CD4-positive, alpha-beta T cell (primary cell): Measurements from ENCODE around the gene PIK3R1. TPM values are rescaled to one million over a fixed set of nuclear protein-coding genes. Genes with fewer than 3 reads are reported as not detected.

Source experiments
- ATAC-seq: fragments of 200-7000 bp; cut with Tn5 transposase; one replicate; pipeline ENCODE4 v1.10.0; 2022; ENCODE audit warnings: mild to moderate bottlenecking; ENCODE audit not compliant: poor library complexity
- CTCF ChIA-PET: fragments of 350-600 bp; sonication (Branson Sonifier 250); formaldehyde crosslinking; loops from one replicate; lab custom pipeline; 2021; ENCODE audit warnings: antibody characterized with exemption, inconsistent platforms; lab: Charles Lee
- POLR2A ChIA-PET: fragments of 350-600 bp; sonication (Branson Sonifier 250); formaldehyde crosslinking; loops from one replicate; lab custom pipeline; 2021; ENCODE audit warnings: antibody characterized with exemption, inconsistent platforms; lab: Charles Lee
- DNase-seq, 14 experiments: peaks; one replicate each; pipeline ENCODE4 v3.0.0-alpha.2; 2013 to 2020; ENCODE audit warnings: mixed read lengths in 2 of 14
- H3K27ac ChIP-seq, 2 donors: one replicate each; pipeline versions ENCODE4 v1.5.1 to v1.7.0; 2013; ENCODE audit warnings: low read length in 2 of 2, low read depth in 1 of 2, mild to moderate bottlenecking in 1 of 2
- H3K27me3 ChIP-seq, 2 experiments: 1 replicate in 1 of 2; 2 replicates in 1 of 2; pipeline versions ENCODE4 v1.6.1 to v1.7.0; 2013; ENCODE audit warnings: low read length in 2 of 2, control low read depth in 1 of 2, mild to moderate bottlenecking in 1 of 2, moderate library complexity in 1 of 2; ENCODE audit not compliant: insufficient read depth in 2 of 2, control insufficient read depth in 1 of 2
- H3K36me3 ChIP-seq: one replicate; pipeline ENCODE4 v1.6.1; 2013; ENCODE audit warnings: low read length, control low read depth; ENCODE audit not compliant: insufficient read depth
- H3K4me1 ChIP-seq: one replicate; pipeline ENCODE4 v1.6.1; 2013; ENCODE audit warnings: low read length, control low read depth; ENCODE audit not compliant: insufficient read depth
- H3K4me3 ChIP-seq: one replicate; pipeline ENCODE4 v1.5.1; 2013; ENCODE audit warnings: mild to moderate bottlenecking, low read length, moderate library complexity
- H3K9me3 ChIP-seq, 2 experiments: 1 replicate in 1 of 2; 2 replicates in 1 of 2; pipeline versions ENCODE4 v1.6.1 to v1.7.0; 2013; ENCODE audit warnings: low read length in 2 of 2, mild to moderate bottlenecking in 2 of 2, control low read depth in 1 of 2, moderate library complexity in 1 of 2; ENCODE audit not compliant: control insufficient read depth in 1 of 2, insufficient read depth in 1 of 2
- H3K27ac Mint-ChIP-seq: one replicate; pipeline ENCODE4 v1.8.0; 2020; ENCODE audit warnings: mixed read lengths
- H3K27me3 Mint-ChIP-seq: one replicate; pipeline ENCODE4 v1.8.0; 2021; ENCODE audit warnings: mixed read lengths
- H3K36me3 Mint-ChIP-seq: one replicate; pipeline ENCODE4 v1.8.0; 2021; ENCODE audit warnings: low read depth, mixed read lengths
- H3K4me1 Mint-ChIP-seq: one replicate; pipeline ENCODE4 v1.8.0; 2021; ENCODE audit warnings: low read depth, mixed read lengths
- H3K4me3 Mint-ChIP-seq: one replicate; pipeline ENCODE4 v1.8.0; 2020; ENCODE audit warnings: mild to moderate bottlenecking, mixed read lengths
- H3K9me3 Mint-ChIP-seq: one replicate; pipeline ENCODE4 v1.8.0; 2020; ENCODE audit warnings: mixed read lengths
- intact Hi-C, 2 experiments: fragments of 100-400 bp; cut with DNase I in 1 of 2; cut with micrococcal nuclease in 1 of 2; formaldehyde crosslinking; loops; one replicate each; pipeline versions ENCODE4 v1.15.1 to v1.9.0; 2023 to 2025; cut with DNase I, micrococcal nuclease
- total RNA-seq, 174 experiments: library from RNA in 2 of 174; stranded (reverse) in 2 of 174; gene quantifications; one replicate each; pipeline ENCODE4 v1.2.3 and lab custom pipeline; 2021 to 2026
- TF ChIP-seq, protein P1 (sequence below): fragments of 200-600 bp; IDR thresholded peaks from one replicate; pipeline ENCODE4 v1.8.0; 2022; ENCODE audit warnings: antibody characterized with exemption, mild to moderate bottlenecking

The PIK3R1 gene
- total RNA-seq, 2 experiments from 2014 or later: 455 to 459 TPM

DNA sequence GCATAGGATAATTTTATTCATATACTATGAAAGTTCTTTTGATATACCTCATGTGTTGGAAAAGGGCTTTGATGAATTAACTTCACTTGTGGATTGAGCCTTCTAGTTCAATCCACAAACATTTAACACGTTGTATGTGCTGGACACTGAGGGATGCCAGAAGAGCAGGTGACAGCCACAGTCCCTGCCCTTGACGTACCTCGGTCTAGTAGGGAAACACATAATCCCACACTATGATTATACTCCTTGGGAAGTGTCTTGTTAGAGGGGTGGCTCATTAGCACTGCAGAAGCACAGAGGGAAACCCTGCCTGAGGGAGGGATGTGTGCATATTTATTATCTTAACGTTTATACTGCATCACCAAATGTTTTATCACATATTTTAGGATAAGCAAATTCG is 61.2 kb downstream of the PIK3R1 start:
- Mint-ChIP-seq H3K36me3 (peaks cover 83% of the 10 kb centered on the region), H3K9me3 (no peaks in the 10 kb centered on the region), H3K4me3 (peak overlapping the region; percentile 6), H3K27me3 (no peaks in the 10 kb centered on the region), H3K4me1 (peaks cover 95% of the 10 kb centered on the region), H3K27ac (peak overlapping the region; percentile 91)
- H3K4me3 ChIP-seq: no peak overlapping the region
- H3K27ac ChIP-seq: no peak overlapping the region
- no peaks in the 10 kb centered on the region for H3K27me3 ChIP-seq
- H3K4me1 ChIP-seq: peaks cover 53% of the 10 kb centered on the region
- intact Hi-C loops: loop anchor here (10.0 kb wide), 2 partner anchors 62 to 1462 kb away; partner anchors contain the start of gene PIK3R1 (in 1 of the 2)
- peaks cover 53% of the 10 kb centered on the region for H3K36me3 ChIP-seq
- CTCF ChIA-PET: no interaction called here
- POLR2A ChIA-PET: interaction anchor here (0.8 to 2.0 kb wide), 4 partner anchors 11 to 61 kb away, joined by 3 to 5 read pairs (median 4); partner anchors contain the start of gene PIK3R1
- no peak for ATAC-seq
- DNase-seq: no peak
- H3K9me3 ChIP-seq: no peaks in the 10 kb centered on the region
- TF ChIP-seq, protein P1, sequence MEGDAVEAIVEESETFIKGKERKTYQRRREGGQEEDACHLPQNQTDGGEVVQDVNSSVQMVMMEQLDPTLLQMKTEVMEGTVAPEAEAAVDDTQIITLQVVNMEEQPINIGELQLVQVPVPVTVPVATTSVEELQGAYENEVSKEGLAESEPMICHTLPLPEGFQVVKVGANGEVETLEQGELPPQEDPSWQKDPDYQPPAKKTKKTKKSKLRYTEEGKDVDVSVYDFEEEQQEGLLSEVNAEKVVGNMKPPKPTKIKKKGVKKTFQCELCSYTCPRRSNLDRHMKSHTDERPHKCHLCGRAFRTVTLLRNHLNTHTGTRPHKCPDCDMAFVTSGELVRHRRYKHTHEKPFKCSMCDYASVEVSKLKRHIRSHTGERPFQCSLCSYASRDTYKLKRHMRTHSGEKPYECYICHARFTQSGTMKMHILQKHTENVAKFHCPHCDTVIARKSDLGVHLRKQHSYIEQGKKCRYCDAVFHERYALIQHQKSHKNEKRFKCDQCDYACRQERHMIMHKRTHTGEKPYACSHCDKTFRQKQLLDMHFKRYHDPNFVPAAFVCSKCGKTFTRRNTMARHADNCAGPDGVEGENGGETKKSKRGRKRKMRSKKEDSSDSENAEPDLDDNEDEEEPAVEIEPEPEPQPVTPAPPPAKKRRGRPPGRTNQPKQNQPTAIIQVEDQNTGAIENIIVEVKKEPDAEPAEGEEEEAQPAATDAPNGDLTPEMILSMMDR: no peak

DNA sequence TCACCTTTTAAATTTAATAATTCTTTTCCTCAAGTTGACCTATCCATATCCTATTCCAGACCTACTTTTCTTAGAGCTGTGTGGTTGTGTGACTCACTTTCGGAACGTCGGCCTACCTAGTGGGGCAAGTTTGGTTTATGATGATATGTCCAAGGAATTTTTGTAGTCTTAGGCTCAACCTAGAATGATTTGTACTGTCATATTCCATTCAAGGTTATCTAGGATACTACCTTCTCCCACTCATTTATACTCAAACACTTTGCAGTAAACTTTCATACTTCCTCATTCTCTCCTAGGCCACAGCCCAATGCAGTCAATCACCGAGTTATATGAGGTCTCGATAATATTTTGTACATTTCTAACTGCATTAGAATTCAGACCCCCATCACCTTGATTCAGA is 61.9 kb downstream of the PIK3R1 start:
- Mint-ChIP-seq H3K4me1 (peaks cover 97% of the 10 kb centered on the region), H3K36me3 (peaks cover 88% of the 10 kb centered on the region), H3K4me3 (peak overlapping the region; percentile 1), H3K9me3 (no peaks in the 10 kb centered on the region), H3K27ac (peak overlapping the region; percentile 91), H3K27me3 (no peaks in the 10 kb centered on the region)
- H3K4me1 ChIP-seq: peaks cover 55% of the 10 kb centered on the region
- peak overlapping the region in 1 of 2 donors; percentile 5 for H3K27ac ChIP-seq
- TF ChIP-seq, protein P1: no peak
- ChIA-PET CTCF (no interaction called here), POLR2A (no interaction called here)
- H3K4me3 ChIP-seq: no peak overlapping the region
- intact Hi-C loops: loop anchor here (10.0 kb wide), 2 partner anchors 63 to 1463 kb away; partner anchors contain the start of gene PIK3R1 (in 1 of the 2)
- no peak for ATAC-seq
- peaks cover 59% of the 10 kb centered on the region for H3K36me3 ChIP-seq
- no peaks in the 10 kb centered on the region for H3K27me3 ChIP-seq
- DNase-seq: no peak
- no peaks in the 10 kb centered on the region for H3K9me3 ChIP-seq

DNA sequence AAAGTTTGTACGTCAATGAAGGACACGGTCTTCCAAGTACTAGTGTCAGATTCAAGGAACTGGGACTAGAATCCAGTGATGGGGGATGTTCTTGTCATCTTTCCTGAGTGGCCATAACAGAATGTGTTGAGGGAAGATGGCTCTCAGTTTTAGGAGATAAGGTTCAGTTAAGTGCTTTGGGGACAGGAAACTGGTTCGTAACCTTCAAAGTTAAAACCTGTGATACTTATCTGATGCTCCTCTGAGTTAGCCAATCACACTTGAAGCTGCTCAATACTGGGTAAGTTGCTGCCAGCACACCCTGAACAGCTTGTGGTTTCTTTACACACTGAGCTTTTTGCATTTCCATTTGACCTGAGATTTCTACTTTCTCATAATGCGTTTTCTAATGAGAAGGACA is 64.4 kb downstream of the PIK3R1 start:
- Histone ChIP-seq H3K27ac (peak overlapping the region; percentile 68 to 72), H3K27me3 (no peaks in the 10 kb centered on the region), H3K36me3 (peaks cover 67% of the 10 kb centered on the region), H3K4me1 (peaks cover 53% of the 10 kb centered on the region), H3K4me3 (peak overlapping the region; percentile 56), H3K9me3 (no peaks in the 10 kb centered on the region)
- POLR2A ChIA-PET: interaction anchor here (0.6 to 3.7 kb wide), 23 partner anchors 8 to 1119 kb away, joined by 3 to 39 read pairs (median 4); partner anchors contain the start of gene PIK3R1
- Mint-ChIP-seq H3K36me3 (peaks cover 95% of the 10 kb centered on the region), H3K4me3 (peak overlapping the region; percentile 93), H3K9me3 (no peaks in the 10 kb centered on the region), H3K27ac (peak overlapping the region; percentile 91), H3K4me1 (peaks cover 94% of the 10 kb centered on the region), H3K27me3 (no peaks in the 10 kb centered on the region)
- intact Hi-C loops: loop anchor here (5.0 to 10.0 kb wide), 7 partner anchors 63 to 1465 kb away; partner anchors contain the start of genes PIK3R1 (in 2 of the 2) and SLC30A5 (in 1 of the 2)
- DNase-seq (peak in 11 of 14 experiments; percentile 20 to 93 (median 40)), ATAC-seq (peak; percentile 89)
- CTCF ChIA-PET: interaction anchor here (0.9 to 1.1 kb wide), 3 partner anchors 24 to 1113 kb away, joined by 3 to 5 read pairs (median 3); no protein-coding TSS in a partner anchor
- TF ChIP-seq, protein P1: no peak
